ENCODE results near the gene MTCH1.

The MTCH1 gene, protein sequence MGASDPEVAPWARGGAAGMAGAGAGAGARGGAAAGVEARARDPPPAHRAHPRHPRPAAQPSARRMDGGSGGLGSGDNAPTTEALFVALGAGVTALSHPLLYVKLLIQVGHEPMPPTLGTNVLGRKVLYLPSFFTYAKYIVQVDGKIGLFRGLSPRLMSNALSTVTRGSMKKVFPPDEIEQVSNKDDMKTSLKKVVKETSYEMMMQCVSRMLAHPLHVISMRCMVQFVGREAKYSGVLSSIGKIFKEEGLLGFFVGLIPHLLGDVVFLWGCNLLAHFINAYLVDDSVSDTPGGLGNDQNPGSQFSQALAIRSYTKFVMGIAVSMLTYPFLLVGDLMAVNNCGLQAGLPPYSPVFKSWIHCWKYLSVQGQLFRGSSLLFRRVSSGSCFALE

DNA sequence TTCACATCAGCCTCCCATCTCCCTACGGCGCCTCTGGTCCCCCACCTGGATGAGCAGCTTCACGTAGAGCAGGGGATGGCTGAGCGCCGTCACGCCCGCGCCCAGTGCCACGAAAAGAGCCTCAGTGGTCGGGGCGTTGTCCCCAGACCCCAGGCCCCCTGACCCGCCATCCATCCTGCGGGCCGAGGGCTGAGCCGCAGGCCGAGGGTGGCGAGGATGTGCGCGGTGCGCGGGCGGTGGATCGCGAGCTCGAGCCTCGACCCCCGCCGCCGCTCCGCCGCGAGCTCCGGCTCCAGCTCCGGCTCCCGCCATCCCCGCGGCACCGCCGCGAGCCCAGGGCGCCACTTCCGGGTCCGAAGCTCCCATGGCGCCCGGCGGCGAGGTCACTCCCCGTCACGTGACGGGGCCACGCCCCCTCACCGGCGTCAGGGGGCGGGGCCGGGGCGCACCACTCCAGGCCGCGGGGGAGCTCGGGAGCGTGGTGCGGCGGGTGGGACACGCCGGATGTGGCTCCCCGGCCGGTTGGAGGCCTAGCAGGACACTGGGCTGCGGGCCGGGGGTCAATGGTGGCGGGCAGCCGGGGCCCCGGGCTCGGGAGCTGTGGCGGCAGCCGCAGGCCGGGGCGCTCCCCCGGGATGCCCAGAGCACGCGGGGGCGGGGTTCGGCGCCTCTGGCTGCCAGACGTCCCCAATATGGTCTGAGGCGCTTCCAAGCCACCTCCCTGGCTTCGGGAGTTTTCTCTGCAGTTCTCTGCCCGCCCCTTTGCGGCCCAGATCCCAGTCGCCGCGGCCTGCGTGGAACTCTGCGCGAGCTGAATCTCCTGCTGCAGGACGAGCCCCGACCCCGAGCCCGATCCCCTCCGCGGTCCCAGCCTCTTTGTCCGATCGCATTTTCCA is at the start of gene MTCH1:
MTCH1 (minus strand) TSS at position 389 of the 896 bp plus-strand sequence; CDS start at position 366, 23 bp downstream.
- DNase-seq, result peak; percentile 89

DNA sequence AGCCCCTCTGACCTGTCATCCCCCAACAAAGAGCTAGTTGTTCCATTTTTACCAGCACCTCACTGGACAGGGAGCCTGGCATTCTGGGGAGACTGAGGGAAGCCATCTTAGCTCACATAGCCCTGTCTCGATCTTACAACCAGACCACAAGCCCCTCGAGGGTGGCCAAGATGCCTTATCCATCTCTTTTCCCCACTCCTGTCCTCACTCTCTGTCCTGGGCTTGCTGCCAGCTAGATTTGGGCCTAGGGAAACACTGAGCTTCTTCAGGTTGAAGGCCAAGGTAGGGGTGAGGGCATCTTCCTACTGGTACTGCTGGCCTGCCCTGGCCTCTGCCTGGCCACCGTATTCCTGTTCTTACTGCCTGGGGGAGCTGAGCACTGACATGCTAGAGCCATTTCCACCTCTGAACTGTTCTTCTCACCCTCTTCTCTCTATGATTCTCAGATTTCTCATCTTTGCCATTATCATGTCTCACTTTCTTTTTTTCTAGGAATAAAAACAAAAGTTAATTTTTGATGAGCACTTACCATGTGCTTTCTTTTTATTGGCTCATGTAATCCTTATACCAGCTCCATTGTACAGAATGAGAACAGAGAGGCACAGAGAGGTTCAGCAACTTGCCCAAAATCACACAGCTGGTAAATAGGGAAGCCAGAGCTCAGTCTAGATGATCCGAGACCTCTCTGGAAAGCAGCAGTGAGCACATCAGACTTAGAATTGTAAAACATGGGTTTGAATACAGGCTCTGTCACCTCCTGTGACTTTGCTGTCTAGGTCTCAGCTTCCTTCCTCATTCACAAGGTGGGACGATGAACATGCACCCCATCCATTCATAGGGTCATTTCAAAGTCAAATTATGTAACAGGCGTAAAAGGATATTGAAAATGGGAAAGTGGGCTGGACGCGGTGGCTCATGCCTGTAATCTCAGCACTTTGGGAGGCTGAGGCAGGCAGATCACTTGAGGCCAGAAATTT is 48.1 kb upstream of the MTCH1 start:
- no peak for DNase-seq

DNA sequence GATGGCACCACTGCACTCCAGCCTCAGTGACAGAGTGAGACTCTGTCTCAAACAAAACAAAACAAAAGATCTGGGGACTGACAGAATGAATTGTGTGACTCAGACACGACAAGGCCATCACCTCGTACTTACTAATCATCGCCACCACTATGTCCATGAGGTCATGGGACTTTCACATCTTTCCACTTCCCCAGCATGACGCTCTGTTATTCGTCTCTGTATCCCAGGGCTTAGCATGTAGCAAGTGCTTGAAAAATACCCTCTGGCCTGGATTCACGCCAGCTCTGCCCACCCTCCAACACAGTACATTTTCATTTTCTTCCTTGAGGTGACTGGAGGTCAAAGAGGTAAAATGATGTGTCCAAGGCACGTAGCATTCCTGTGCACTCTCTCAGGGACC is 47.3 kb upstream of the MTCH1 start:
- DNase-seq, result peak; percentile 22

DNA sequence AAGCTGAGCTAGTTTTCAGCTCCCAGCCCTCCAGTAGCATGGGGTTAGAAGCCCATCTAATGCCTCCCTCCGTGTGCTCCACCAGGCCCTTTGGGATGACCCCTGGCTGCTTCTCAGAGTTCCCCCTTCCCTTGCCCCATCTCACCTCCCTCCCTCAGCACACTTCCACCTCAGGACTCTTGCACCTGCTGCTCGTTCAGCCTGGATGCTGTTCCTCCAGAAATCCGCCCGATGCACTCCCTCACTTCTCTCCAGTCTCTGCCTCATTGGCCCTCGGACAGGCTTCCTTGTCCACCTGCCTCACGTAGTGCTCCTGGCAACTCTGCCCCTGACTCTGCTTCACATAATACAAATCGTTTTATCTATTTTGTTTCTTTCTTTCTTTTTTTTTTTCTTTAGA is 46.2 kb upstream of the MTCH1 start:
- DNase-seq, result no peak

DNA sequence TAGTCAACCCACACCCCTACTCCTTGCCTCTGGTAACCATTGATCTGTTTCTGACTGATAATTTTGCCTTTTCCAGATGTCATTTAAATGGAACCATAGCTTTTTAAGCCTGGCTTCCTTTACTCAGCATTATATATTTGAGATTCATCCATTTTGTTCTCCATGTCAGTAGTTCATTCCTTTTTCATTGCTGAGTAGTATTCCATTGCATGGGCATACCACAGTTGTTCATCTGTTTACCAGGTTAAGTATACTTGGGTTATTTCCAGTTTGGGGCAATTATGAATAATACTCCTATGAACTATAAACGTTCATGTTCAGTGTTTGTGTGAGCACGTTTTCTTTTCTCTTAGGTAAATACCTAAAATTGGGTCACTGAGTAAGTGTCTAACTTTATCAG is 44.6 kb upstream of the MTCH1 start:
- no peak for DNase-seq

DNA sequence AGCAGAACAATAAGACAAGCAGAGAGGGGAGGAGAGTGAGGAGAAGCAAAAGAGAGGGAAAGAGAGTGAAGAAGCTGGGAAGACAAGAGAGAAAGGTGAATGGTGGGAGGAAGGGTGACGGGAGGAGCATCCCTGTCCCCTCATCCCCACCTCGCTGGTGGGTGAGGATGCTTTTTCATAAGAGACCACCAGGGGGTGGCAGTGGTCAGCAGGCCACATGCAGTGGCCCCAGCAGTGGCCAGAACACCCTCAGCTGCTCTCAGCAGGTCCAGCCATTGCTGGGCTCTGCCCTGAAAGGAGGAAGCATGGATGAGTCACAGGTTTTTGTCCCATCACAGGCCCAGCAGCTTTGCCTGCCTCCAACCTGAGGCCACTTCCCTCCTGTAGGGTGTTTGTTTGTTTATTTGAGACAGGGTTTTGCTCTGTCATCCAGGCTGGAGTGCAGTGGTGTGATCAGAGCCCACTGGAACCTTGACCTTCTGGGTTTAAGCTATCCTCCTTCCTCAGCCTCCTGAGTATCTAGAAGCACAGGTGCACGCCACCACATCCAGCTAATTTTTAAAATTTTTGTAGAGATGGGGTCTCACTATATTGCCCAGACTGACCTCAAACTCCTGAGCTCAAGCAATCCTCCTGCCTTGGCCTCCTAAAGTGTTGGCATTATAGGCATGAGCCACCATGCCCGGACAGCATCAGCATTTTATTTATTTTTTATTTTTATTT is 43.4 kb upstream of the MTCH1 start:
- peak; percentile 63 for DNase-seq

DNA sequence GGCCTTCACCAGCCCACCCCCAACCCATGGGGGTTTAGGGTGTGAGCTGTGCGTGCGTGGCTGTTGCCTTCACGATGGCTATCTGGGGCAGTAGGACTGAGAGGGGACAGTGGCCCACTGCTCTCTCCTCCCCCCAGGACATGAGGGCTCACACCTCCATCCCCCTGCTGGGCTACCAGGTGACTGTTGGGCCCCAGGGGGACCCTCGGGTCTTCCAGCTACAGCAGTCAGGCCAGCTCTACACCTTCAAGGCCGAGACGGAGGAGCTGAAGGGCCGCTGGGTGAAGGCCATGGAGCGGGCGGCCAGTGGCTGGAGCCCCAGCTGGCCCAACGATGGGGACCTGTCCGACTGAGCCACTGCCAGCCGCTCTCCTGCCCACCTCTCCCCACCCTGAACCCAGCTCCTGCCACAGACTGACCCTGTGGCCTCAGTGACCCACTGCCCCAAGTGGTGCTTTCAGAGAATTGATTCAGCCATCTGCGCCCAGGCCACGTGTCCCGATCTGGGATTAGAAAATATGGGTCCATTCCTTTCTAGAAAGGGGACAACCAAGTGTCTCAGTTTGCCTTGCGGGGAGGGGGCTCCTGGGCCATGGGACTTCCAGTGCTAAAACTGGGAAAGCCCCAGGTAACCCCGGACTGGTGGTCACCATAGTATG is 41.9 kb upstream of the MTCH1 start:
- DNase-seq, result no peak

DNA sequence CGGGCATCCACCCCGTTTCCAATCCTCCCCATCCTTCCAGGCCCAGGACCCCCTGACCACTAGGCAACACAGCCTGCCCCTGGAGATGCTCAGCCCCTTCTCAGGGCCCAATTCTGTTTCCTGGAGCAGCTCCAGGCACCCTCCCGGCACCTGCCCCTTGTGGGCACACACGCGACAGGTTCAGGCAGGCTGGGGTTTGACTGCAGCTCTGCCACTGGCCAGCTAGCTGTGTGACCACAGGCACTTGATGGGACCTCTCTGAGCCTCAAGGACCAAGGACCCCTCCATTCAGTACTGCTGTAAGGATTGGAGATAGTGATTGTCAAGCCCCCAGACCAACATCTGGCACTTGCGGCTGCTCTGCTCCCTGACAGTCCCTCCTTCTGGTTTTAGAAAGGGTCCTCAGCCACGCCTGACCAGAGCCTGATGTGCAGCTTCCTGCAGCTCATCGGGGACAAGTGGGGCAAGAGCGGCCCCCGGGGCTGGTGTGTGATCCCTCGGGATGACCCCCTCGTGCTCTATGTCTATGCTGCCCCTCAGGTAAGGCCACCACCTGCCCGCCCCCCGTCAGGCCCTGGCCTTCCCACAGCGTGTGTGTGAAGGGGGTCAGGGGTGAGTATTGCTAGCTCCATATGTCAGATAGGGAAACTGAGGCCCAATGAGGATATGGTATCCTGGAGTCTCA is 41.2 kb upstream of the MTCH1 start:
- DNase-seq, result no peak

DNA sequence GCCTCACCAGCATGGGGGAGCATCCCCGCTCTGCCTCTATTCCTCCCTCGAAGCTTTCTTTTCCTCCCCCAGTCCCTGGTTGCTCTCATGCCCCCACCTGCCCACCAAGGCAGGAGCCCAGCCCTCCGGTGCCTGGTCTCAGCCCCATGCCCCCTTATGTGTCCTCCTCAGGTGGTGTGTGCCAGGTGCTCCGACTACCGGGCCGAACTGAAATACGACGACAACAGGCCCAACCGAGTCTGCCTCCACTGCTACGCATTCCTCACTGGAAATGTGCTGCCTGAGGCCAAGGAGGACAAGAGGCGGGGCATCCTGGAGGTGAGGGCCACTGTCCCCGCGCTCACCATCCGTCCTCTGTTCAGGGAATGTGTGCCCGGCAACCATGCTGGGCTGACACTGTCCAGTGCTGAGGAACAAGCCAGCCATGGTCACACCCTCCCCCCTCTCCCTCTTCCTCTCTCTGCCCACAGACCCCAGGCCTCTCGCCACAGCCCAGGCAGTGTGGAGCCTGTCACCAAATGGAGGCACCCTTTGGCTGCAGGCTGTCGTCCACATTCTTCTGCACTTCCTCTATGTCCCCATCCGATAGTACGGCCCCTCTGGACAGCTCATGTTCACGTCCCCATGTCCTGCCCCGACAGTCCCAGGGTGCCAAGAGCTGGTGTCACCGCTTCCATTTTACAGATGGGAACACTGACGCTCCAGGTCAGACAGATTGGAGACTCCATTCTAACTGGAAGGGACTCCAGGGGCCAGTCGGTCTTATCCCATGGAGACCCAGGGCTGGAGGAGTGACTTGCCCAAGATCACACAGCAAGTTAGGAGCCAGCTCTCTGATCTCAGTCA is 39.8 kb upstream of the MTCH1 start:
- no peak for DNase-seq

DNA sequence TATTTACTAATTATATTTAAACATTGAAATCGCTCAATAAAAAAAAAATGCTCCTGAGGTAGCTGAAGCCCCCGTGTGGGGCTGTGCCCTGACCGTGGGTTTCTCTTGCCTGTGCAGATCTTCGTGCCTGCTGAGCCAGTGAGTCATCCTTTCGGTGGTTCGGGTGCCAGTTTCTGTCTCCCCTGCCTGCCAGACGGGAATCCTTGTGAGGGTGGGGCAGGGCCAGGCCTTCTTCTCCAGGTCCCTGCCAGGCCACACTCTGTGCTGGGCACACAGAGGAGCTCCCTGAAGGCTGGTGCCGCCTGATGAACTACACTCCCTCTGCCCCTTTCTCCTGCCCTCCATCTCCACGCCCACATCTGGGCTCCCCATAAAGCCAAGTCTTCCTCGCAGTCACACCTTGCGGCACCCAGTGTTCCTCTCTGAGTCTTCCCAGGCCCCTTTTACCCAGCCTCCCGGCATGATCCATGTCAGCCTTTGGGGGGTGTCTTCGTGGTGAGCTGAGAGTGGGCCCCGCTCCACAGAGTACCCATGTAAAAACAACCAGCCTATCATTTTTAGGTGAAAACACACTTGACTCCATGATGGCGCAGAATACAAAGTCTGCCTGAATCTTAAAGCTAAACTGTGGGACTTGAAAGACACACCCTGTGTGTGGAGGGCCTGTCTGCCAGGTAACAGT is 38.8 kb upstream of the MTCH1 start:
- peak; percentile 26 for DNase-seq

DNA sequence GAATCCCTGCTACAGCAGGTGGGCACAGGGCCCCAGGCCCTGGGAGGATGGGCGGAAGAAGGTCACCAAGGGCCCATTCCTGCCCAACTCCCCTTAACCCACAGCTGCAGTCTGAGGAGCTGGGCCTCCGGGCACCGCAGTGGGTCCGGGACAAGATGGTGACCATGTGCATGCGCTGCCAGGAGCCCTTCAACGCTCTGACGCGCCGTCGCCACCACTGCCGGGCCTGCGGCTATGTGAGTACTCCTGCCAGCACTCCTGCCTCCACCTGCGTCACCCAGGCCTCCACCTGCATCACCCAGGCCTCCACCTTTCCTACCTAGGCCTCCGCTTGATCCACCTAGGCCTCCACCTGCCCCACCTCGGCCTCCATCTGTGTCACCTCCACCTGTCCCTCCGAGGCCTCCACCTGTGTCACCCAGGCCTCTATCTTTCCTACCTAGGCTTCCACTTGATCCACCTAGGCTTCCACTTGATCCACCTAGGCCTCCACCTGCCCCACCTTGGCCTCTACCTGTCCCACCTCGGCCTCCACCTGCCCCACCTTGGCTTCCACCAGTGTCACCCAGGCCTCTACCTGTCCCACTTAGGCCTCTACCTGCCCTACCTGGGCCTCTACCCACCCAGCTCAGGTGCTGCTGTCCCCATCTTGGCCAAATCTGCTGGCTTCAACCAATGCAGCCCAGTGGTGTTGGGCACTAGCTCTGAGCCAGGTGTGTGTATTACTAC is 36.3 kb upstream of the MTCH1 start:
- no peak for DNase-seq

DNA sequence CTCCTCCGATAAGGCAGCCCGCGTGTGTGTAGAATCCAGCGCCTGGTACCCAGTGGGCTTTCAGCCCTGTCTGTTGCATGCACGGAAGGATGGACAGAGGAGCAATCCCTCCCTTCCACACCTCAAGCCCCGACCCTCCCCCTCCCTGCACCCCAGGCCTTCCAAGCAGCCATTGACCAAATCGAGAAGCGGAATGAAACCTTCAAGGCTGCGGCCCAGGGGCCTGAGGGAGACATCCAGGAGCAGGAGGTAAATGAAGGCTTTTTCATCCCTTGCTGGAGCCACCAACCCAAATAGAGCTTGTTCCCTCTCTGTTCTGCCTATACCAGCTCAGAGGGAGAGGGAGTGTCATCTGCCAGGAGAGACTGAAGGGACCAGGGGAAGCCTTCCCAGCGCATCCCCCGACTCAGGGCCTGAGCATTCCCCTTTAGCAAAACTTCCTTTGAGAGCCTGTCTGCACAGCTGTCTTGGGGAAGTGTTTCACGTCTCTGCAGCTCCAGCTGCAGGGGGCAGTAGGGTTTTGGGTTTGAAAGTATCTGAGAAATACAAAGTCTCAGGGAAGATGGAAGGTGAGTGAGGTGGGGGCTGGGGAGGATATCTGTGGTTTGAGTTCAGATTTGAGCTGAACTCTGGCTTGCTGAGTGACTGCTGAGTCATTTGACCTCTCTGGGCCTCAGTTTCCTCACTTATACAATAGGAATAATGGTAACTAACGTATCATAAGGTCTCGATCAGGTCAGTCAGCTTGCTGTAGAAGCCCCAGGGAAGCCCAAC is 35.5 kb upstream of the MTCH1 start:
- DNase-seq, result peak; percentile 85

DNA sequence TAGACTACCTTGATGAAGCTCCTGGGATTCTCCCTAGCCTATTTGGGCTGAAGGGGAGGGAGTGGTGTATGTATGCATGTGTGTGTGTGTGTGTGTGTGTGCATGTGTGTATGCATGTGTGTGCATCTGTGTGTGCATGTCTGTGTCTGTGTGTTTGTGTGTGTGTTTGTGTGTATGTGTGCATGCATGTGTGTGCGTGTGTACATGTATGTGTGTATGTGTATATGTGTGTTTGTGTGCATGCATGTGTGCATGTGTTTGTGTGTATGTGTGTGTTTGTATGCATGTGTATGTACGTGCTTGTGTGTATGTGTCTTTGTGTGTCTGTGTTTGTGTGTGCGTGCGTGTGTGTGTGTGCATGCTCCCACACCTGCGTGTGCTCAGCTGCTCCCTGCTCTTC is 34.8 kb upstream of the MTCH1 start:
- no peak for DNase-seq

DNA sequence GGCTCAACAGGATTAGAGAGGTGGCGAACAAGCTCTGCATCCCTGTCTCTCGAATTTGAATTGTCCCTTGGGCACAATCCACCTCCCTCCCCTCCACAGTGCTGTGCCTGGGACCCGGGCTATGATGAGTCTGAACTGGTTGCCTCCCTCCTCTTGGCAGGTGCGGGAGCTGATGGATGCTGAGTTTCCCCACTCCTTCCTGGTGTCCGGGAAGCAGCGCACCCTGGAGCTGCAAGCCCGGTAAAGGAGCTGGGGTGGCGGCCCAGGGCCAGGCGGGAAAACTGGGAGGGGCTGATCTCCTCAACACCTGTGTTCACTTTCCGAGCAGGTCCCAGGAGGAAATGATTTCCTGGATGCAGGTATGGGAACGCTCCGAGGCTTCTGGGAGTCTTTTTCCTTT is 34.4 kb upstream of the MTCH1 start:
- no peak for DNase-seq

DNA sequence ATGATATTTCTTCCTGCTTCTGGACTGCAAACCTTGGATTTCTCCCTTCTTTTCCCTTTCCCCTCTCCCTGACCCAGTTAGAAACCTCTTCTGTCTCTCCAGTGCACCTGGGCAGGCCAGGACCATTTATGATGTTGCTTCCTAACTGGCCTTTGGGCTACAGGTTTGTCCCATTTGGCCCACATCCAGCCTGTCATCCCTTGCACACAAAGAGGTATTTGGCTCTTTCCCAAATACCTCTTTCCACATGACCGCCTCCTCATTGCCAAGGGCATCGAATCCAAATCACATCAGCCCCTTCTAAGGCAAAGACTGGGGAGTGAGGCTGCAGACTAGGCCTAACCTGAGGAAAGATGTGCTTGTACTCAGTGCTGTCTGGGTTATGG is 33.1 kb upstream of the MTCH1 start:
- DNase-seq, result no peak

DNA sequence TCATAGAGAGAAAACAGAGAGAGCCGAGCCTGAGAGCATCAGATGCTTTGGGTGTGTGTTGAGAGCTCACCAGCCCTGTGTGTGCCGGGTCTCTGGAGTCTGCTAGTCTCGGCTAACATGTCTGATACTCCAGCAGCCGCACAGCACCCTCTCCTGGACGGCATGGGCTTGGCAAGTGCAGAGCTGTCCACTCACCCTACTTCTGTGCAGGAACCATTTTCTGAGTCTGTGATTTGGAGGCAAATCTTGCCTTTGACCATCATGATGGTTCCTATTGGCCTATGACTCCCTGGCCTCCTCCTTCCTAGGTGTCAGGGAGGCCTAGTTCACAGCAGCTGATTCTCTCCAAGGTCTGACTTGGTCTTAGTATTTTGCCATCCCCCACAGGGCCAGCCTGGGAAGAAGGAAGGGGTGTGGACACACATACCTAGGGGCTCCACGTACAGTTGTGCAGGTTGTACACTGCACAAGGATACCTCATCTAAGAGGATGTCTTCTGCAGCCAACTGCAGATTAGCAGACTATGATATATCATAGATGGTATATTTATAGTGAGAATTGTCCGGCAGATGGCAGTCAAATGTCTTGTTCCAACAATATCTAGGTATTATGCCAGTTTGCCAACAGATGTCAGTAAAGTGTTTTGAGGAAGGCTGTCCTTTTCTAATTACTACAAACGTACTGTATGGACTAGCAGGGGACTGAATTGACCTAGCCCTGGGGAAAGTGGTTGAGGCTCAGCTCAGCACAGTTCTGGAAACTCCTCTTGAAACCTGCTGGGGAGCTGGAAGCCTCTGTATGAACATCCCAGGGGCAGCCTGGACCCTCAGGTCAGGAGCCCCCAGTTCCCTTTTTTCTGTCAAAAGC is 32.4 kb upstream of the MTCH1 start:
- DNase-seq, result peak; percentile 90

All from CD4-positive, alpha-beta T cell treated with Interleukin-21 for 1 hour (primary cell).